OCI-LY1 (cell line): Measurements from ENCODE around the gene ACSF2.

Source experiments
- H2AFZ ChIP-seq: fragments of 200-600 bp; sonication (generic), shearing (Covaris generic); 2 replicates; pipeline ENCODE4 v1.6.0; 2014; ENCODE audit warnings: antibody characterized with exemption, mild to moderate bottlenecking, low read length
- H3F3A ChIP-seq: fragments of 200-600 bp; sonication (generic), shearing (Covaris generic); 2 replicates; pipeline ENCODE4 v1.6.0; 2014; ENCODE audit warnings: mild to moderate bottlenecking, antibody characterized with exemption, low read length, moderate library complexity; ENCODE audit not compliant: insufficient read depth
- H3K27ac ChIP-seq: fragments of 200-600 bp; sonication (generic); 2 replicates; pipeline ENCODE4 v1.5.1; 2014; ENCODE audit warnings: low read length, mixed run types, mild to moderate bottlenecking, low read depth; ENCODE audit not compliant: poor library complexity, severe bottlenecking
- H3K27me3 ChIP-seq: fragments of 200-600 bp; sonication (generic); 2 replicates; pipeline ENCODE4 v1.6.0; 2014; ENCODE audit warnings: antibody characterized with exemption, mild to moderate bottlenecking, low read length, moderate library complexity; ENCODE audit not compliant: insufficient read depth
- H3K36me3 ChIP-seq: fragments of 200-600 bp; sonication (generic); 2 replicates; pipeline ENCODE4 v1.6.1; 2014; ENCODE audit warnings: mild to moderate bottlenecking, antibody characterized with exemption, low read length, moderate library complexity, mixed read lengths; ENCODE audit not compliant: insufficient read depth
- H3K4me1 ChIP-seq: fragments of 200-600 bp; sonication (generic); 2 replicates; pipeline ENCODE4 v1.5.1; 2014; ENCODE audit warnings: mild to moderate bottlenecking, low read length, moderate library complexity; ENCODE audit not compliant: insufficient read depth, severe bottlenecking
- H3K4me2 ChIP-seq: fragments of 200-600 bp; sonication (generic), shearing (Covaris generic); 2 replicates; pipeline ENCODE4 v1.6.1; 2014; ENCODE audit warnings: low read length
- H3K4me3 ChIP-seq: fragments of 200-600 bp; sonication (generic); 2 replicates; pipeline ENCODE4 v1.5.1; 2014; ENCODE audit warnings: low read length, low read depth, mild to moderate bottlenecking, mixed read lengths; ENCODE audit not compliant: poor library complexity, severe bottlenecking
- H3K79me2 ChIP-seq: fragments of 200-600 bp; shearing (Covaris generic); 2 replicates; pipeline ENCODE4 v1.6.1; 2016; ENCODE audit warnings: mixed run types, low read length, mixed read lengths; ENCODE audit not compliant: insufficient read depth
- H3K9ac ChIP-seq: fragments of 200-600 bp; sonication (generic), shearing (Covaris generic); 2 replicates; pipeline ENCODE4 v1.6.1; 2014; ENCODE audit warnings: mild to moderate bottlenecking, low read length, mixed read lengths
- H3K9me2 ChIP-seq: fragments of 200-600 bp; sonication (generic), shearing (Covaris generic); 2 replicates; pipeline ENCODE4 v1.6.1; 2014; ENCODE audit warnings: low read depth, mild to moderate bottlenecking, low read length, mixed read lengths
- H3K9me3 ChIP-seq: fragments of 200-600 bp; shearing (Covaris generic); 2 replicates; pipeline ENCODE4 v1.6.1; 2014; ENCODE audit warnings: low read length, mixed read lengths
- H4K20me1 ChIP-seq: fragments of 200-600 bp; sonication (generic), shearing (Covaris generic); 2 replicates; pipeline ENCODE4 v1.6.0; 2016; ENCODE audit warnings: mild to moderate bottlenecking, low read length; ENCODE audit not compliant: insufficient read depth
- CTCF ChIP-seq: fragments of 200-600 bp; sonication (generic), shearing (Covaris generic); IDR thresholded peaks from 2 replicates; pipeline ENCODE4 v1.5.1; 2017; ENCODE audit warnings: mild to moderate bottlenecking, antibody characterized with exemption, low read length, moderate library complexity, mixed read lengths
- EZH2 ChIP-seq: fragments of 200-600 bp; sonication (generic), shearing (Covaris generic); IDR thresholded peaks from 2 replicates; pipeline ENCODE4 v1.8.0; 2017; ENCODE audit warnings: borderline replicate concordance, mixed run types, mild to moderate bottlenecking, antibody characterized with exemption, low read length, moderate library complexity, mixed read lengths

The ACSF2 gene

GRCh38 chr17:50423553-50424159, 2.4 kb upstream of the ACSF2 start:
- H3K4me2 ChIP-seq: no peak overlapping the region
- peaks cover 32% of the 10 kb centered on the region for H3K4me1 ChIP-seq
- H3K79me2 ChIP-seq: no peaks in the 10 kb centered on the region

GRCh38 chr17:50424246-50424995, 1.6 kb upstream of the ACSF2 start:
- H3K9me3 ChIP-seq: no peaks in the 10 kb centered on the region
- no peak overlapping the region for H2AFZ ChIP-seq
- TF ChIP-seq CTCF (no peak), EZH2 (no peak)
- no peaks in the 10 kb centered on the region for H3K9me2 ChIP-seq
- no peak overlapping the region for H3K4me2 ChIP-seq
- peaks cover 32% of the 10 kb centered on the region for H3K4me1 ChIP-seq
- H3K4me3 ChIP-seq: no peak overlapping the region
- H3K36me3 ChIP-seq: no peaks in the 10 kb centered on the region
- no peaks in the 10 kb centered on the region for H3F3A ChIP-seq
- H4K20me1 ChIP-seq: no peaks in the 10 kb centered on the region
- H3K27ac ChIP-seq: no peak overlapping the region
- H3K9ac ChIP-seq: no peak overlapping the region
- no peaks in the 10 kb centered on the region for H3K79me2 ChIP-seq
- H3K27me3 ChIP-seq: no peaks in the 10 kb centered on the region

More at GRCh38 chr17:50423553-50424159, 2.4 kb upstream of the ACSF2 start:
- no peak overlapping the region for H2AFZ ChIP-seq
- H4K20me1 ChIP-seq: no peaks in the 10 kb centered on the region
- H3K4me3 ChIP-seq: no peak overlapping the region
- no peaks in the 10 kb centered on the region for H3K36me3 ChIP-seq
- no peak overlapping the region for H3K27ac ChIP-seq
- H3F3A ChIP-seq: no peaks in the 10 kb centered on the region
- no peak overlapping the region for H3K9ac ChIP-seq
- H3K9me3 ChIP-seq: no peaks in the 10 kb centered on the region
- TF ChIP-seq EZH2 (no peak), CTCF (no peak)
- no peaks in the 10 kb centered on the region for H3K27me3 ChIP-seq
- no peaks in the 10 kb centered on the region for H3K9me2 ChIP-seq

- Histone ChIP-seq H3K27ac (no peak overlapping the region), H3K9me2 (no peaks in the 10 kb centered on the region), H4K20me1 (no peaks in the 10 kb centered on the region), H3F3A (no peaks in the 10 kb centered on the region), H3K36me3 (no peaks in the 10 kb centered on the region), H2AFZ (no peak overlapping the region), H3K79me2 (no peaks in the 10 kb centered on the region), H3K4me2 (peak overlapping the region; percentile 95), H3K9ac (peak overlapping the region; percentile 64; the same call in 1 of the 2 replicates), H3K27me3 (no peaks in the 10 kb centered on the region), H3K9me3 (no peaks in the 10 kb centered on the region), H3K4me1 (peaks cover 32% of the 10 kb centered on the region), H3K4me3 (peak overlapping the region; percentile 60)
- TF ChIP-seq CTCF (no peak), EZH2 (no peak)
Measured at GRCh38 chr17:50424996-50425681, 879 bp upstream of the ACSF2 start.
